HG02571 (cell line): Measurements from ENCODE around the gene HAUS8.
A peak's percentile ranks its signal among the peaks of the same experiment; 100 is the strongest.
"Not testable (repeated sequence)": the region's sequence is repeated elsewhere in the genome, so short reads cannot be mapped to it uniquely, and the experiment has no call there.

Experiments used
- ATAC-seq: cut with Tn5 transposase; IDR thresholded peaks from one replicate; pipeline ENCODE4 v1.9.1; 2021; ENCODE audit warnings: mild to moderate bottlenecking, moderate library complexity; ENCODE audit not compliant: unreplicated experiment

HAUS8 gene

DNA sequence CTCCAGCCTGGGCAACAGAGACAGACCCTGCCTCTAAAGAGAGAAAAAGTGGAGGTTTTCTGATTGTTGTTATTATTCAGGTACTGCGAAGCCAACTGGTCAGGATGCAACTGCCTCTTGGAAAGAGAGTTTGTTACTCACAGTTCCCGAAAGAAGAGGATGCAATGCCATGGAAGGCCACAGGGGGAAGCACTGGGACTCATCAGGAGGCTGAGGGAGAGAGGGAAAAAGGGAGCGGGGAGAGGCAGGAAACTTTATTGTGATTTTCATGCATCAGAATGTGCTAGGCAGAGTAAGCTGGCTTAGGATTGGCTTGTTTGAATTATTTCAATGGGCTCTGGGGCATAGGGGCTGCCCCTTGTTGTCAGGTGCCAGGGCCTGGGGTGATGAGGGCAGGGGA lies 27.9 kb upstream of the HAUS8 start:
- no peak for ATAC-seq

- ATAC-seq = no peak
Observed at GRCh38 chr19:17101686-17102628, 26.7 kb upstream of the HAUS8 start.

- no peak for ATAC-seq
Observed at GRCh38 chr19:17098326-17098725, 23.1 kb upstream of the HAUS8 start.

GRCh38 chr19:17097593-17098126 lies 22.4 kb upstream of the HAUS8 start:
- no peak for ATAC-seq

GRCh38 chr19:17095141-17095919 lies 20.1 kb upstream of the HAUS8 start:
- ATAC-seq = no peak

GRCh38 chr19:17094694-17095093 lies 19.4 kb upstream of the HAUS8 start:
- not testable (repeated sequence) for ATAC-seq

- no peak for ATAC-seq
Observed at GRCh38 chr19:17092696-17093095, 17.4 kb upstream of the HAUS8 start.

- no peak for ATAC-seq
Observed at GRCh38 chr19:17091758-17092333, 16.6 kb upstream of the HAUS8 start.

DNA sequence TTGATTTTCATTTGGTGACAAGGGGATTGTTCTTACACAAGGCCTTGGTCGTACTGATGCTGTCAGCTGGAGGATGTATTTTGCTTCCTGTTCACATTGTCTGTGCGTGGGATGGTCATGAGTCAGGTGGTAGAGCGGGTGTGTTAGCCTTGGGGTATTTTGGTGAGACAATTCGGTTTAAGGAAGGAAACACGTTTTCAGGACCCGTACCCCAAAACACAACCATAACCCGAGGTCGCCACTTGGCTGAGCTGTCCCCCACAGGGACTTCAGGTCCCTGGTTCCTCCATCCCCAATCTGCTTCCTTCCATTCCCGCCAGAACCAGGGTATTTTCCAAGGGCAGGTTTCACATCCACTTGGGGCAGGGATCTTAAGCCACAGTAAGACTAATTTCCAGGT lies 15.3 kb upstream of the HAUS8 start:
- no peak for ATAC-seq

DNA sequence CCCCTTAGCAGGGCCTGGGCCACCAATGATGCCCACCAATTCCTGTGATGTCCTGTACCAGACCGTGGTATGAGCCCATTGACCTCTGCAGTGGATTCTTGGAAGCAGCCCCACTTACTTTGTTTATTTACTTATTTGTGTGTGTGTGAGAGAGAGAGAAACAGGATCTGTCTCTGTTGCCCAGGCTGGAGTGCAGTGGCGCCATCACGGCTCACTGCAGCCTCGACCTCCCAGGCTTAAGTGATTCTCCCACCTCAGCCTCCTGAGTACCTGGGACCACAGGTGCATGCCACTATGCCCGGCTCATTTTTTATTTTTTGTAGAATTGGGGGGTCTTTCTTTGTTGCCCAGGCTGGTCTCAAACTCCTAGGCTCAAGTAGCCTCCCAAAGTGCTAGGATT lies 13.3 kb upstream of the HAUS8 start:
- no peak for ATAC-seq

- no peak for ATAC-seq
Observed at GRCh38 chr19:17086834-17087233, 11.6 kb upstream of the HAUS8 start.

GRCh38 chr19:17086120-17086519 lies 10.9 kb upstream of the HAUS8 start:
- no peak for ATAC-seq

DNA sequence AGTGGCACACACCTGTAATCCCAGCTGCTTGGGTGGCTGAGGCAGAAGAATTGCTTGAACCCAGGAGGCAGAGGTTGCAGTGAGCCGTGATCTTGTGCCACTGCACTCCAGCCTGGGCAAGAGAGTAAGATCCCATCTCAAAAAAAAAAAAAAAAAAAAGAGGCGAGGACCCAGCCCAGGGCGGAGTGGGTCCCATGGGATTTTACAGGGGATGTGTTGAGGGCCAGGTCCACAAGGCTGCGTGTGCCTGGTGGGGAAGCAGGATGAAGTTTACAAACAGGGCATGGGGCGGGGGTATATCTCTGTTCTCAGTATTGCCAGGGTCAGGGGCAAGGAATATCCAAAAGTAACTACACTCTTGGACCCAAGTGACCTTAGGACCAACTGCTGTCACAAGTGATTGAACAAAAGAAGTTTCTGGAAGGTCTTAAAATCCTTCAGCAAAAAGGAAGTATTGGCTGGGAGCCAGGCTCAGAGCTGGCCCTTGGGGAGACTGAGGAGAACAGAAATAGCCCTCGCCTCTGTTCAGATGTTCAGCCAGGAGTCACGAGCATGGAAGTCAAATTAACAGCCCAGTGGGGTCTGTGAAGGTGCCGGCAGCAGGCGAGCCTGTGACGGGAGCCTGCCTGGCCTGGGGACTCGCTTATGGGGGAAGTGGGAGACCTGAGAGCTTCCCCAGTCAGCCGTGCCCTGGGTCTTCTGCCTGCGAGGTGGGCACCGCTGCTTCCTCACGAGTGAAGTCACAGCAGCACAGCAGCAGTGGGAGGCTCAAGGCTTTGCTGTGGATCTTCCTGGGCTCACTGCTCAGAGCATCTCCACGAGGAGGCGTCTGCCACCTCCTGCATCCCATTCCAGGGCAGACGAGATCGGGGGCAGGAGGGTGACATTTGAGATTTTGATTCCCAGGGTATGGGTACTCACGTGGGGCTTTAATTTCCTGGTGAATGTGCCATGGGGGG lies 6.7 kb upstream of the HAUS8 start:
- ATAC-seq = no peak

DNA sequence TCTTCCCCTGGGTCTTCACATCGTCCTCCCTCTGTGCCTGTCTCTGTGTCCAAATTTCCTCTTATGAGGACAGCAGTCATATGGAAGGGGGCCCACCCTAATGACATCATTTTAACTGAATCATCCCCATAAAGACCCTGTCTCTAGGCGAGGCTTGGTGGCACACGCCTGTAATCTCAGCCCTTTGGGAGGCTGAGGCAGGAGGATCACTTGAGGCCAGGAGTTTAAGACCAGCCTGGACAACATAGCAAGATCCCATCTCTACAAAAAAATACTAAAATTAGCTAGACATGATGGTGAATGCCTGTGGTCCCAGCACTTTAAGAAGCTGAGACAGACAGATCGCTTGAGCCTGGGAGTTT lies 5.2 kb upstream of the HAUS8 start:
- ATAC-seq = no peak

GRCh38 chr19:17079710-17080439 lies 4.6 kb upstream of the HAUS8 start:
- ATAC-seq = peak; percentile 32

GRCh38 chr19:17078920-17079709 lies 3.9 kb upstream of the HAUS8 start:
- no peak for ATAC-seq

DNA sequence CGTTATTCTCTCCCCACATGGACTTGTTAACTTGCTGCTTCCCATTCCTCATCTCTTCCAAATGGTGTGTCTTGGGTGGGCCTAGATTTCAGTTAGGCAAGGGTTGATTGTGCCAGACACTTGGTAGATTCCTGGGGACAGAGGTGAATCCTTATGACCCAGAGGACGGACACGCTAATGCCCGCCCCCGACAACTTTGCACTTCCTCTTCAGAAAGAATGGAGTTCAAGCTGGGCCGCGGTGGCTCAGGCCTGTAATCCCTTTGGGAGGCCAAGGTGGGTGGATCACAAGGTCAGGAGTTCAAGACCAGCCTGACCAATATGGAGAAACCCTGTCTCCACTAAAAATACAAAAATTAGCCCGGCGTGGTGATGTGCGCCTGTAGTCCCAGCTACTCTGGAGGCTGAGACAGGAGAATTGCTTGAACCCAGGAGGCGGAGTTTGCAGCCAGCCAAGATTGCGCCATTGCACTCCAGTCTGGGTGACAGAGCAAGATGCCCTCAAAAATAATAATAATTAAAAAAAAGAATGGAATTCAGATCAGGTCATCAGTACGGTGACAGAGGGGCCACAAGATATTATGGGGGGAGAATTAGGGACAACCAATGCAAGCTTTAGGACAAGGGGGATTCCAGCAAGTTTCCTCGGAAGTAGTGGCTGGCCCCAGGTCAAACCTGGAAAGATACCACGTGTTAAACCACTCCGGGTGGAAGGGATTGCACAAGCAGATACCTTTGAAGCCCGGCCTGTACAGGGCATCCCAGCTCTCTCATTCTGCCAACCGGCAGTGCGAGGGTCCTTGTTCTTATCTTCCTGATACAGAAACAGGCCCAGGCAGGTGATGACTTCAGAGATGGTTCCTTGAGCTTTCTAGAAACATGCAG lies 3.0 kb upstream of the HAUS8 start:
- ATAC-seq = no peak
